BLaER1 (cell line): ENCODE data around the gene MEGF9.

Source experiments
- H3K27ac ChIP-seq: shearing (Covaris generic); formaldehyde crosslinking; 2 replicates; pipeline ENCODE4 v1.8.1; 2022
- H3K27me3 ChIP-seq: shearing (Covaris generic); formaldehyde crosslinking; 2 replicates; pipeline ENCODE4 v1.8.1; 2022
- H3K36me3 ChIP-seq: shearing (Covaris generic); formaldehyde crosslinking; 2 replicates; pipeline ENCODE4 v1.8.1; 2022
- H3K4me1 ChIP-seq: shearing (Covaris generic); formaldehyde crosslinking; 2 replicates; pipeline ENCODE4 v1.8.1; 2022
- H3K4me2 ChIP-seq: shearing (Covaris generic); formaldehyde crosslinking; 2 replicates; pipeline ENCODE4 v1.8.1; 2022
- H3K4me3 ChIP-seq: shearing (Covaris generic); formaldehyde crosslinking; 2 replicates; pipeline ENCODE4 v1.8.1; 2022
- H3K9ac ChIP-seq: shearing (Covaris generic); formaldehyde crosslinking; 2 replicates; pipeline ENCODE4 v1.8.1; 2022
- H3K9me3 ChIP-seq: shearing (Covaris generic); formaldehyde crosslinking; 2 replicates; pipeline ENCODE4 v1.8.1; 2022
- H4K20me1 ChIP-seq: shearing (Covaris generic); formaldehyde crosslinking; 2 replicates; pipeline ENCODE4 v1.8.1; 2022
- Cebpa-rat ChIP-seq: shearing (Covaris generic); IDR thresholded peaks from 2 replicates; pipeline ENCODE4 v1.8.1; 2022

MEGF9 gene

DNA sequence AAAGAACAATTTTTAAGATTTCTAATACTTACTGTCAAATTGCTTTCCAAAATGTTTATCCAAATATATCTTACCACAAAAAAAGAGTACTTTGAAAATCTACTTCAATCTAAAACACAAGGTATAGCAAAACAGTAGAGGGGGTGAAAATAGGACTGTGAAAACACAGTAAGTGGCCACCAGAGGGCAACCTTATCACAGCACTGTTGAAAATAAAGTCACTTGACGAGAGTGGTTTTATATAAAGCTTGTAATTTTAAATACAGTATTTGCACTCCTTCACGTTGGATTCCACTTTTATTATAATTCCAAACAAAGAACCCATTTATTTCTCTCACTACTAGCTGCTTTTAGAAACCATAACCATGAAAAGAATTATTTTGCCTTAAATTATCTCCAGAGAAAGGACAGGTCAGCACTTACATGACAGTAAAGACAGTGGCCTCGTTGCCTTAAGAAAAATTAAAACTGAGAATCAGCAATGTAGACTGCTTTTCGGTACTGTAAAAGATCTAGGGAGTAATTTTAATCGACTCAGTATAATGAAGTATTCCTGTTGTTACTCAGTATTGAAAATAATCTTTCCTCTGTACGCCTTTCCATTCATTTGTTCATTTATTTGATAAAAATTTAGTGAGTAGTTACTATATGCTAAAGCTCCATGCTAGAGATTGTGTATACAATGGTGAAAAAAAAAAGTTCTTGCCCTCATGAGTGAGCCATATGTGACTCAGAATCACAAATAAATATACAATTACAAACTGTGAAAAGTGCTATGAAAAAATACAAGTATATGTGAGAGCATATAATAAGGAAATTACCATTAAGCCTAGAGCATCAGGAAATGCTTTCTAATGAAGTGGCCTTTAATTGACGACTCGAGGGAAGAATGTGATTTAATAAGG lies 94.3 kb downstream of the MEGF9 start:
- no peak for TF ChIP-seq Cebpa-rat
- Histone ChIP-seq H4K20me1 (no peaks in the 10 kb centered on the region), H3K9ac (no peak overlapping the region), H3K4me3 (no peak overlapping the region), H3K4me2 (no peak overlapping the region), H3K9me3 (no peaks in the 10 kb centered on the region), H3K4me1 (no peaks in the 10 kb centered on the region), H3K27me3 (no peaks in the 10 kb centered on the region), H3K36me3 (peaks cover 17% of the 10 kb centered on the region), H3K27ac (no peak overlapping the region)

DNA sequence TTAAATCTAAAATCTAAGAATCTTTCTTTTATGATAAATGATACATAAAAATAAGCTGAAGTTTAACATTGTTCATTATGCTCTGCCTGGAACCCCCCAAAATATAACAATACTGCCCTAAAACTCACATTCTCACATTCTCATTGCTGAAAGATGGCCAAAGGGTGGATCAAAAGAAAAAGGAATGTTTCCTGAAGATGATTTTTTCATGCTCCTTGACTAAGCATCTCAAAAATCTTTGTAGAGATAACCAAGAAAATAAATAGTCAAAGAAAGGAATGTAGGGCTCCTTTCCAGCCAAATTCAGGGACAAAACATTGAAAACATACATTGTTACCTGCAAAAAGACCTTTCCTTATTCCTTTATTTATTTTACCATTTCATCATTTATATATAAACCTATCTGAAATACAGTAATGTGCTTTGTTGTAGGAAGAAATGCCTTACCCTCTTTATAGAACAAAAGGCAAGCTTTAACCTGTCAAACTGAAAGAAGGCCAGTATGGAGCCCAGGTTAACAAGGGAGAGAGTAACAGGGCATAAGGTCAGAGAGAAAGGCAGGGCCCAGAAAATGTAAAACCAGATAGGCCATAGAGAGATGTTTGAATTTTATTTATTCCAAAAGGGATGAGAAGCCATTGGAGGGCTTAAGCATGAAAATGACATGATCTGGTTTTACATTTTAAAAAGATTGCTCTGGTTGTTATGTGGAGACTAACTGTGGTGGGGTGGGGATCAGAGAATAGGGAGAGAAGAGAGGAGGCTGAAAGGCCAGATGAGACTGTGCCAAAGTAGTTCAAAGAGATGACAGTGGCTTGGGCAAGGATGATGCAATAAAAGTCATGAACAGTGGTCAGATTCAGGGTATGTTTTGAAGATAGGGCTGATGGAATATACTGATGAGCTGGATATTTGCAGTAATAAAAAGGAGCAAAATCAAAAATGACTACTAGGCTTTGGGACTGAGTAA lies 97.0 kb downstream of the MEGF9 start:
- H3K27ac ChIP-seq: no peak overlapping the region
- no peak for TF ChIP-seq Cebpa-rat
- no peaks in the 10 kb centered on the region for H3K9me3 ChIP-seq
- H3K36me3 ChIP-seq: peaks cover 17% of the 10 kb centered on the region
- H3K27me3 ChIP-seq: no peaks in the 10 kb centered on the region
- no peak overlapping the region for H3K4me2 ChIP-seq
- no peaks in the 10 kb centered on the region for H4K20me1 ChIP-seq
- no peaks in the 10 kb centered on the region for H3K4me1 ChIP-seq
- H3K4me3 ChIP-seq: no peak overlapping the region
- no peak overlapping the region for H3K9ac ChIP-seq

DNA sequence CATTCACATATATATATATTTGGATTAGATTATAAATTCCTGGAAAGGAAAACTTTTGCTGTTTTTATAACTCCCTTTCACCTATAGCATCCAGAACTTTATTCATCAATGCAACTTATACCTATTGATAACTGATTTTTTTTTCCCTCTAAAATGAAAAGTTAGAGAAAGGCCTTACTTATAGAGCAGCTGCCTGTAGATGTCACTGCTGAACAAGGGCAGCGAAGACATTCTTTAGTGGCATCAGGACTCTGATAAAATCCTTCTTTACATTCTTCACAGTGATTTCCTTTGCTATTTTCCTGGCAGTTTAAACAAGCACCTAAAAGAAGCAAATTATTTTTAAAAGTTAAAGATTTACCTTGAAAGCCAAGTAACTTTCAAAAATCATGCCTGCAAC lies 102.1 kb downstream of the MEGF9 start:
- H3K36me3 ChIP-seq: peaks cover 27% of the 10 kb centered on the region
- no peaks in the 10 kb centered on the region for H3K27me3 ChIP-seq
- H3K9me3 ChIP-seq: no peaks in the 10 kb centered on the region
- no peak overlapping the region for H3K4me3 ChIP-seq
- peaks cover 4% of the 10 kb centered on the region; the same call in 1 of the 2 replicates for H3K4me1 ChIP-seq
- H4K20me1 ChIP-seq: no peaks in the 10 kb centered on the region
- no peak overlapping the region for H3K9ac ChIP-seq
- no peak for TF ChIP-seq Cebpa-rat
- no peak overlapping the region for H3K4me2 ChIP-seq
- no peak overlapping the region for H3K27ac ChIP-seq

DNA sequence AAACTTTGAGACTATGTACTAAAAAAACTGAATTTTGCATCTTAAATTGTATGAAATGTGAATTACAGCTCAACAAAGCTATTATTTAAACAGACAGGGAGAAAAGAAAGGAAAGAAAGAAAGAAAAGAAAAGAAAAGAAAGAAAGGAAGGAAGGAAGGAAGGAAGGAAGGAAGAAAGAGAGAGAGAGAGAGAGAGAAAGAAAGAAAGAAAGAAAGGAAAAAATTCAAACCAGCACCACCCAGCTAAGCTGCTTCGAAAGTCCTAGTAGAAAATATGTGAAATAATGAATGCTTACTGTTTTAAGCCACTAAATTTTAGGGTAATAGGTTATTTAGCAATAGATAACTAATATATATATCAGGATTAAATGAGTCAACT lies 102.6 kb downstream of the MEGF9 start:
- no peak overlapping the region for H3K27ac ChIP-seq
- no peaks in the 10 kb centered on the region for H4K20me1 ChIP-seq
- H3K27me3 ChIP-seq: no peaks in the 10 kb centered on the region
- no peaks in the 10 kb centered on the region for H3K9me3 ChIP-seq
- peaks cover 32% of the 10 kb centered on the region for H3K36me3 ChIP-seq
- H3K4me1 ChIP-seq: peaks cover 4% of the 10 kb centered on the region; the same call in 1 of the 2 replicates
- H3K9ac ChIP-seq: no peak overlapping the region
- H3K4me2 ChIP-seq: no peak overlapping the region
- H3K4me3 ChIP-seq: no peak overlapping the region
- no peak for TF ChIP-seq Cebpa-rat

DNA sequence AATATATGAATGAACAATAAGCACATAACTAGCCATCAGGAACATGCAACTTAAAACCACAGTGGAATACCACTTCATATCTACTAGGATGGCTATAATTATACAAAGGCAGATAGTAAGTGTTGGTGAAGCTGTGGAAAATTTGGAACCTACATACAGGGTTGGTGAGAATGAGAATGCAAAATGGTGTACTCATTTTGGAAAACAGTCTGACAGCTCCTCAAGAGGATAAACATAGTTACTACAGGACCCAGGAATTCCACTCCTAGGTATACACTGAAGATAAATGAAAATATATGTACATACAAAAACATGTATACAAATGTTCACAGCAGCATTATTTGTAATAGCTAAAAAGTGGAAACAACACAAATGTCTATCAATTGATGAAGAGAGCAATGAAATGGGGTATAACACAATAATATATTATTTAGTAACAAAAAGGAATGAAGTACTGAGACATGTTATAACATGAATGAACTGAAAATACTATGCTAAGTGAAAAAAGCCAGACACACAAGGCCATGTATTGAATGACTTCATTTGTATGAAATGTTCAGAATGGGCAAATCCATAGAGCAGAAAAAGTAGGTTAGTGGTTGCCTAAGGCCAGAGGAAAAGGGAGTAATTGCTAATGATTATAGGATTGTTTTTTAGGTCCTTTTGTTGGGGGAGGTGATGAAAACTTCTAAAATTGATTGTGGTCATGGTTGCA lies 103.1 kb downstream of the MEGF9 start:
- Histone ChIP-seq H4K20me1 (no peaks in the 10 kb centered on the region), H3K36me3 (peaks cover 35% of the 10 kb centered on the region), H3K27ac (no peak overlapping the region), H3K4me3 (no peak overlapping the region), H3K4me2 (no peak overlapping the region), H3K27me3 (no peaks in the 10 kb centered on the region), H3K9ac (no peak overlapping the region), H3K9me3 (no peaks in the 10 kb centered on the region), H3K4me1 (peaks cover 4% of the 10 kb centered on the region; the same call in 1 of the 2 replicates)
- no peak for TF ChIP-seq Cebpa-rat

DNA sequence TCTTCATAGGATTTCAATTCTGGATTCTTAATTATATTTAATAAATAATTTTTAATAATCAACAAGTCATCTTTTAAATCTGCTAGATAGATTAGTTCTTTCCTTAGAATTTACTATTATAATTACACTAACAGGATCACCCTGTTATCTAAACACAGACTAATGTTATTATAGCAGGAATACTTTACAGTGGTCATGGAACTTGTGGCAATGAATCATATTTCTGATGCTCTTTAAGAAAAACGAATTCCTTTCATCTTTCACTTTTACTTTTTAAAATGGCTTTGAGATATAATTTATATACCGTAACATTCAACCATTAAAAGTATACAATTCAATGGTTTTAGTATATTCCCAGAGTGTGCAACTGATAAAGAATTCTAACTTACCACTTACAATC lies 104.6 kb downstream of the MEGF9 start:
- Histone ChIP-seq H3K36me3 (peaks cover 46% of the 10 kb centered on the region), H3K27me3 (no peaks in the 10 kb centered on the region), H3K4me1 (peaks cover 4% of the 10 kb centered on the region; the same call in 1 of the 2 replicates), H4K20me1 (no peaks in the 10 kb centered on the region), H3K9me3 (no peaks in the 10 kb centered on the region), H3K4me3 (no peak overlapping the region), H3K9ac (no peak overlapping the region), H3K27ac (no peak overlapping the region), H3K4me2 (no peak overlapping the region)
- no peak for TF ChIP-seq Cebpa-rat

DNA sequence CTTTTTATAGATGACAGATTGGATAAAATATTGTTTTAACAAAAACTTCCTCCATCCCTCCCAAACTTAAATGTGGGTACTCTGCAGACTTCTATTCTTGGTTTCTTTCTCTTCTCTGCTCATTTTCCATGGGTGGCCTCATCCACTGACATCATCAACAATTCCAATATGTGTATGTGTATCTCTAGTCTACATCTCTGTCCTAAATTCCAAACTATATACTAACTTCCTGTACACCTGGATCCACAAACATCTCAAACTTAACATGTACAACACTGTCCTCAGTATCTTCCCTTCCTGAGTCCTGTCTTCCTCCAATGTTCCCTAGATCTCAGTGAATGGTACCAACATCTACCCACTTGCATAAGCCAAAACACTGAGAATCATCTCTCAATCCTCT lies 105.8 kb downstream of the MEGF9 start:
- Histone ChIP-seq H3K4me1 (peaks cover 4% of the 10 kb centered on the region; the same call in 1 of the 2 replicates), H3K9me3 (no peaks in the 10 kb centered on the region), H3K27ac (no peak overlapping the region), H3K9ac (no peak overlapping the region), H3K27me3 (no peaks in the 10 kb centered on the region), H4K20me1 (no peaks in the 10 kb centered on the region), H3K36me3 (peaks cover 50% of the 10 kb centered on the region), H3K4me3 (no peak overlapping the region), H3K4me2 (no peak overlapping the region)
- no peak for TF ChIP-seq Cebpa-rat

DNA sequence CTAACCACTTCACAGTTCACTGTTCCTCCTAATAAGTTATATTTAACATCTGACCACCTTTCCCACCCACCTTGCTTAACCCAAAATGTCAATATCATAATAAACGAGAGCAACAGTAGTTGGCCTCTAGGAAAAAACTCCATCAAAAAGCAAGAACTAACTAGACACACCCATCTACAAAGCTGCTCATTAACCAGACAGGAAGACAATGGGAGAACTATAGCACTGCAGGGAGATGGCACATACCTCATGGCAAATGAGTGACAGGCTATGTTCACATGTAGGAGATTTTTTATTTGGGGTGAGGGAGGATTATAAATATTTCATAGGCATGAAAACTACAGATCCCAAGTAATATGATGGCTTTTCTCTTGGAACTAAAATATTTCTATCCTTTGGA lies 110.7 kb downstream of the MEGF9 start:
- no peak overlapping the region for H3K4me2 ChIP-seq
- no peaks in the 10 kb centered on the region for H4K20me1 ChIP-seq
- H3K27ac ChIP-seq: no peak overlapping the region
- peaks cover 9% of the 10 kb centered on the region for H3K4me1 ChIP-seq
- peaks cover 44% of the 10 kb centered on the region for H3K36me3 ChIP-seq
- H3K9ac ChIP-seq: no peak overlapping the region
- H3K4me3 ChIP-seq: no peak overlapping the region
- no peaks in the 10 kb centered on the region for H3K27me3 ChIP-seq
- H3K9me3 ChIP-seq: no peaks in the 10 kb centered on the region
- TF ChIP-seq Cebpa-rat: no peak

DNA sequence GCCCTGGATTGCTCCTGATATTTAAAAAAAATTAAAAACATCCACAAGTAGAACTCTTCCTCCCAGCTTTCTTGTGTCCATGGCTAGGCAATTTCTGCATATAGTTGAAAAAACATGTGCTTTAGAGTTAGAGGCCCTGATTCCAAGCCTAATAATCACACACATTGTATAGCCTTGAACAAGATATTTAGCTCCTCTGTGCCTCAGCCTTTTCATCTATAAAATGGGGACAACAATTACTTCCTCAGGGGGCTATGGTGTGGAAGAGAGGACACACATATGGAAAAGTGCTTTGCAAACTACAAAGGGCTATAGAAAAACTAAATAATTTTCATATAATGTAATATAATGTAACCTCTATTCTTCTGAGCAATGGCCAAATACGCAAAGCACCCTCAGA lies 111.3 kb downstream of the MEGF9 start:
- H3K4me1 ChIP-seq: peaks cover 9% of the 10 kb centered on the region
- no peak overlapping the region for H3K4me3 ChIP-seq
- no peak overlapping the region for H3K9ac ChIP-seq
- H3K27ac ChIP-seq: no peak overlapping the region
- TF ChIP-seq Cebpa-rat: no peak
- no peaks in the 10 kb centered on the region for H3K9me3 ChIP-seq
- H4K20me1 ChIP-seq: no peaks in the 10 kb centered on the region
- H3K4me2 ChIP-seq: no peak overlapping the region
- no peaks in the 10 kb centered on the region for H3K27me3 ChIP-seq
- peaks cover 39% of the 10 kb centered on the region for H3K36me3 ChIP-seq
